Measurements from ENCODE around the gene AMBRA1.

AMBRA1 gene

GRCh38 chr11:46593550-46594373 lies at the start of gene AMBRA1:
Gene AMBRA1 (minus strand): TSS chr11:46594023. CDS start chr11:46548380, 45,643 bp downstream.
- in situ Hi-C loops (cut with HindIII; ENCODE audit: low sequenced_read_pairs): no loop called here

- in situ Hi-C loops (cut with HindIII; ENCODE audit: low sequenced_read_pairs): no loop called here
Measured at GRCh38 chr11:46643531-46643930, 49.7 kb upstream of the AMBRA1 start.

- in situ Hi-C loops (cut with HindIII; ENCODE audit: low sequenced_read_pairs): no loop called here
Measured at GRCh38 chr11:46642627-46643335, 49.0 kb upstream of the AMBRA1 start.

- in situ Hi-C loops (cut with HindIII; ENCODE audit: low sequenced_read_pairs): no loop called here
Measured at GRCh38 chr11:46641639-46642038, 47.8 kb upstream of the AMBRA1 start.

GRCh38 chr11:46640036-46640788 lies 46.4 kb upstream of the AMBRA1 start:
- in situ Hi-C loops (cut with HindIII; ENCODE audit: low sequenced_read_pairs): no loop called here

GRCh38 chr11:46639197-46639839 lies 45.5 kb upstream of the AMBRA1 start:
- in situ Hi-C loops (cut with HindIII; ENCODE audit: low sequenced_read_pairs): no loop called here

- in situ Hi-C loops (cut with HindIII; ENCODE audit: low sequenced_read_pairs): no loop called here
Measured at GRCh38 chr11:46637546-46637945, 43.7 kb upstream of the AMBRA1 start.

GRCh38 chr11:46635557-46636139 lies 41.8 kb upstream of the AMBRA1 start:
- in situ Hi-C loops (cut with HindIII; ENCODE audit: low sequenced_read_pairs): no loop called here

- in situ Hi-C loops (cut with HindIII; ENCODE audit: low sequenced_read_pairs): no loop called here
Measured at GRCh38 chr11:46633291-46634217, 39.7 kb upstream of the AMBRA1 start.

- in situ Hi-C loops (cut with HindIII; ENCODE audit: low sequenced_read_pairs): no loop called here
Measured at GRCh38 chr11:46632502-46632901, 38.7 kb upstream of the AMBRA1 start.

GRCh38 chr11:46631676-46632075 lies 37.9 kb upstream of the AMBRA1 start:
- in situ Hi-C loops (cut with HindIII; ENCODE audit: low sequenced_read_pairs): no loop called here

GRCh38 chr11:46630237-46630636 lies 36.4 kb upstream of the AMBRA1 start:
- in situ Hi-C loops (cut with HindIII; ENCODE audit: low sequenced_read_pairs): no loop called here

- in situ Hi-C loops (cut with HindIII; ENCODE audit: low sequenced_read_pairs): loop anchor here (5.0 kb wide), 1 partner anchor 82 kb away; no protein-coding TSS in a partner anchor
Measured at GRCh38 chr11:46628961-46629360, 35.1 kb upstream of the AMBRA1 start.

- in situ Hi-C loops (cut with HindIII; ENCODE audit: low sequenced_read_pairs): loop anchor here (5.0 kb wide), 1 partner anchor 78 kb away; no protein-coding TSS in a partner anchor
Measured at GRCh38 chr11:46625406-46625805, 31.6 kb upstream of the AMBRA1 start.

- in situ Hi-C loops (cut with HindIII; ENCODE audit: low sequenced_read_pairs): no loop called here
Measured at GRCh38 chr11:46618837-46619236, 25.0 kb upstream of the AMBRA1 start.

- in situ Hi-C loops (cut with HindIII; ENCODE audit: low sequenced_read_pairs): no loop called here
Measured at GRCh38 chr11:46617972-46618314, 24.1 kb upstream of the AMBRA1 start.

- in situ Hi-C loops (cut with HindIII; ENCODE audit: low sequenced_read_pairs): no loop called here
Measured at GRCh38 chr11:46617134-46617971, 23.5 kb upstream of the AMBRA1 start, which contains the start of the genes ATG13 and HARBI1. Gene ATG13 (plus strand): TSS chr11:46617553. CDS start chr11:46644292, 26,739 bp downstream. Gene HARBI1 (minus strand): TSS chr11:46617227. CDS start chr11:46616237, 990 bp downstream.

- in situ Hi-C loops (cut with HindIII; ENCODE audit: low sequenced_read_pairs): no loop called here
Measured at GRCh38 chr11:46616551-46617133, 22.8 kb upstream of the AMBRA1 start.

All from endothelial cell of hepatic sinusoid (primary cell).